Right renal pelvis (tissue), 4 donors: ENCODE results near the gene HTR6. TPM values are rescaled to one million over a fixed set of nuclear protein-coding genes. Genes with fewer than 3 reads are reported as not detected.
"Not testable (repeated sequence)": the region's sequence is repeated elsewhere in the genome, so short reads cannot be mapped to it uniquely, and the experiment has no call there.

Source experiments
- DNase-seq, 4 donors: peaks; one replicate each; pipeline ENCODE4 v3.0.0-alpha.2; 2013; ENCODE audit warnings: low read depth in 4 of 4, low spot score in 3 of 4, missing footprints in 1 of 4
- polyA plus RNA-seq, 4 donors: library from polyadenylated mRNA; unstranded; fragments of 120-200 nt; gene quantifications; one replicate each; pipeline ENCODE4 v1.2.1, GENCODE V29; 2013; ENCODE audit not compliant: insufficient read length in 4 of 4

The HTR6 gene
- polyA plus RNA-seq = 1 to 10 TPM; 1.3 to 2.8 (median 1.4) TPM

- no peak for DNase-seq
Measured at GRCh38 chr1:19664453-19665185, at the start of gene HTR6. HTR6 (plus strand) TSS chr1:19664875; CDS start chr1:19665754, 879 bp downstream.

GRCh38 chr1:19615438-19615837, 49.2 kb upstream of the HTR6 start:
- DNase-seq = no peak

GRCh38 chr1:19616489-19616888, 48.2 kb upstream of the HTR6 start:
- DNase-seq = no peak

GRCh38 chr1:19617376-19617775, 47.3 kb upstream of the HTR6 start:
- DNase-seq = no peak

DNA sequence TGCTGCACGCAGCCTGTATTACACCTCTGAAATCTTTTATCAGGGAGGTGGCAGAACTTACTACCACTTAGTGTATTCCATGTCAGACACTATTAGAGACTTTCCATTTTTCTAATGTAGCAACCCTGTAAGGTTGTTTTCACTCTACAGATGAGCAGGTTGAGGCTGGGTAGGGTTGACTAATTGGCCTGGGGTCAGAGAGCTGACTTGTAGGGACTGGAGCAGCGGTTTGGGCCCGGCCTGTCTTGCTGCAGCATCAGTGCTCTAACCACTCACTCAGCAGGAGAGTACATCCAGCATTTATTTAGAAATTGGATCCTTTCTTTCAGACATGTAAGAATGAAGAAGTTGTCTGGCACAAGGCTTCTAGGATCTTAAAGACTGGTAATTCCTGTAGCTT, 46.2 kb upstream of the HTR6 start:
- no peak for DNase-seq

DNA sequence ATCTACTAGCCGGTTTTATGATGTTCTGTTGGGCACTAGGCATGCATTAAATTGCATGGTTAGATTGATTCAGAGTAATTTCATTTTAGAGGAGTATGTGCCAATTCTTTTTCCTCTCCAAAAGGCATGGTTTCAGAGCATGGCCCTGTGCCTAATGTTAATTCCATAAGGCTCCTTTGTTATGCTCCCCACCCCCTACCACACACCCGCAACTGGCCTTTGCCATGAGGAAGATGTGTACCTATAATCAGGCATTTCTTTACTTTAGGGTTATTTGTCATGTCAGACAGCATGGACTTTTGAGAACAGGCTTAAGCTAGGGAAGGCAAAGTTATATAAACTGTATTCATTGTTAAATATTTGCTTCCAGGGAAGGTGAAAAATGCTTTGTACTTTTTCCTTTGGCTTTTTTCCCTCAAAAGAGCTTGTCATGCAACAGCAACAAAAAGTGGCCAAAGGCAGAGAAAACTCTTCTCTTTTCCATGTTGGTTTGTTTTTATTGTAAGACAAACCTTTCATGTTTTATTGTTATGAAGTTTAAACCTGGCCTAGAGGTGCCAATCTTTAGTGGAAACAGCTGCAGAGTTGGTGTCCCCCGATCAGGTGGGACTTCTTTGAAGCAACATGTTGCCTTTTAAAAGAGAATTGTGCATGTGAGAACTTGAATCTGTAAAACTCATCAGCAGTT, 44.8 kb upstream of the HTR6 start:
- no peak for DNase-seq

DNA sequence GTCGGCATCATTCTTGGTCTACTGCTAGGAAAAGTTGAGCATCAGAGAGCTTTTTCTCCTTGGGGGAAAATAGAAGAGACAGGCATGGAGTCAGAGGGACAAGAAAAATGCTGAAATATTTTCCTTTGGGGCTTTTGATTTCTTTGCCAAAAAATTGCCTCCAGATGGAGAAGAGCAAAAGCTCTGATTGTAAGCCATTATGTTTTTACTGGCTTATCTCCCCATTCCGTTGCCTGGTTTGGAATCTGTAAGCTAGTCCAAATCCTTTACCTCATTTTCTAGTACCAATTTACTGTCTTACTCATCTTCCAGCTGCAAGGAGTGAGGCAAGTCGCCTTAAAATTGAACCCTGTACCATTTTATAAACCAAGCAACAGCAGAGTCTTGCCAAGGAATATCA, 43.9 kb upstream of the HTR6 start:
- DNase-seq = no peak

- no peak for DNase-seq
Measured at GRCh38 chr1:19621274-19621950, 43.3 kb upstream of the HTR6 start.

- DNase-seq = no peak
Measured at GRCh38 chr1:19622204-19622603, 42.5 kb upstream of the HTR6 start.

- no peak for DNase-seq
Measured at GRCh38 chr1:19623523-19623922, 41.2 kb upstream of the HTR6 start.

DNA sequence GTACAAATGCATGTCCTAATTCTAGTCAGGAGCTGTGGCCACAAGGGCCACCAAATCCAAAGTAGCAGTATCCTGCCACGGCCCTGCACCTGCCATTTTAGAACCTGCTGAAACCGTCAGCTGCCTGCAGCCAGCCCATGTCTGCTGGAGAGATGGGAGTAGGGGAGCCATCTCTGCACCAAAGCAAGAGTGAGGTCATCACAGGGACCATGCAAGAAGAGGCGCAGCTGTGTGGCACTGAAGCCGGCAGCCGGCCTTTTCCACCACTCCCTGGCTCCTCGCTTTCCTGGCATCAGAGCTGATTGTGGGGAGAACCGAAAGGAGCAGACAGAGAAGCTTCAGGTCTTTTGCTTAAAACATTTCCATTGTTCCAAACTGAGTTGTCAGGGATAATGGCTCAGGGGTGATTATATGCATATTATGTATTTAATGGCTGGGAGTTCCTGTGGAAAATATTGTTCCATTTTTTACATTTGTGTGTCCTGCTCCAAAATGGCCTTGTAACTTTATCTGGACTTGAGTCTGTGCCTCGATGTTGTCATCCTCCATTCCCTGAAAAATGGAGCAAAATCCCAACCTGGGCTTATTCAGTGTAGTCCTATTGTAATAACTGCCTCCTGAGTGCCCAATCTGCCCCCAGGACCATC, 39.3 kb upstream of the HTR6 start:
- no peak for DNase-seq

GRCh38 chr1:19628879-19629278, 35.8 kb upstream of the HTR6 start:
- no peak for DNase-seq

DNA sequence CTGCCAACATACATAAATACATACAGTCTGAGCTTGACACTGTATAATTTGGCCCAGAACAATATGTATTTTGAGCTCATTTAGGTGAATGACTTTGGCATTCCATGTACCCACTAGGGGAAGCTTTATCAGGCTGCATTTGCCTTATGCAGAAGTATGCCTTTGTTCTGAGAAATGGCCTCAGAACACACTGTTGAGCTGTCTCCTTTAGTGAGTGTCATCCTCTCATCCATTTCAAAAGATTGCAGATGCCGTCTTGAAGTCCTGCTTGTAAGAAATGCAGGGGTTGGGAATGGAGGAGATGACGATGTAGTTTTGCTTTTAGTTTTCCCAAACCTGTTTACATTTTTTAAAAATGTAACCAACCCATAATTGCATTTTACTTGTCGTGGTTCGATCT, 35.3 kb upstream of the HTR6 start:
- DNase-seq = no peak

DNA sequence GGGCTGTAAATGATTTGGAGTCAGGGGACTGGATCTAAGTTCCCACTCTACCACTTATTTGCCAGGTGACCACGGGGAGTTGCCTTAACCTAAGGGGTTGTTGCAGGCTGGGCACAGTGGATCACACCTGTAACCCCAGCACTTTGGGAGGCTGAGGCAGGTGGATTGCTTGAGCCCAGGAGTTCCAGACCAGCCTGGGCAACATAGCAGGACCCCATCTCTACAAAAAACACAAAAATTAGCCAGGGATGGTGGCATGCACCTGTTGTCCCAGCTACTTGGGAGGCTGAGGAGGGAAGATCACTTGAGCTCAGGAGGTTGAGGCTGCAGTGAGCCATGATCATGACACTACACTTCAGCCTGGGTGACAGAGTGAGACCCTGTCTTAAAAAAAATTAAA, 34.5 kb upstream of the HTR6 start:
- DNase-seq = not testable (repeated sequence)

DNA sequence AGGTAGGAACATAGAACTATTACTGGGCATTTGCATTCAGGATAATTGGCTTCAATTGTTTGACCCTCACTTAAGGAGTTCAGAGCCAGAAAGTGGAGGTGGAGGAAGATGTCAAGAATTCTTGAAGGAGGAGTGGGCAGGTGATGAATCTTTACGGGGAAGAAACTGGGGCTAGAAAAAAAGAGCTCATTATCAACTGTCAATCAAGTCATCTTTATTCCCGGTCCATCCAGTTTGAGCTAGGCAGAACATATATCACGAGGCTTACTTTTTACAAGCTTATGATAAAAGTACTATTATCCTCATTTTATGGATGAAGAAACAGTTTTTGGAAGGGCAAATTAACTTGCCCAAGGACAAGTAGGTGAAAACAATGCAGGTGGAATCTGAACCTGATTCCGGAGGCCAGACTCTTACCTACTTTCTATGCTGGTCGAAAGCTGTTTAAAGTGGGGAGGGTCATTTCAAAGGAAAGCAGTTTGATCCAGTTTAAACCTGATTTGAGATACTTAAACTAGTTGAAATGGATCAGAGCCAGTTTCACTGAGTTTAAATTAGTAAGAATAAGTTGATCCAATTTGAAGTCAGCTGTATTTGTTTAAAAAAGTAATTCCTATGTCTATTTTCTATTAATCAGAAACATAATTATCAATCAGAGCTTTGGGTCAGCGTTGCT, 33.8 kb upstream of the HTR6 start:
- no peak for DNase-seq

GRCh38 chr1:19632211-19632610, 32.5 kb upstream of the HTR6 start:
- no peak for DNase-seq

- DNase-seq = no peak
Measured at GRCh38 chr1:19633106-19633505, 31.6 kb upstream of the HTR6 start.

DNA sequence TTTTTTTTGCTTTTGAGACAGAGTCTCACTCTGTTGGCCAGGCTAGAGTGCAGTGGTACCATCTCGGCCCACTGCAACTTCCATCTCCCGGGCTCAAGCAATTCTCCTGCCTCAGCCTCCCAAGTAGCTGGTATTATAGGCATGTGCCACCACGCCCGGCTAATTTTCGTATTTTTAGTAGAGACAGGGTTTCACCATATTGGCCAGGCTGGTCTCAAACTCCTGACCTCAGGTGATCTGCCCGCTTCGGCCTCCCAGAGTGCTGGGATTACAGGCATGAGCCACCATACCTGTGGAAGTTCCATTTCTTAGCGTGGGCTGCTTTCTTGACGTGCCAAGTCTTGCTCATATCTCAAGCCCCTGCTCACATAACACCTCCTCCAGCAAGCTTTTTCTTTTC, 29.6 kb upstream of the HTR6 start:
- not testable (repeated sequence) for DNase-seq

DNA sequence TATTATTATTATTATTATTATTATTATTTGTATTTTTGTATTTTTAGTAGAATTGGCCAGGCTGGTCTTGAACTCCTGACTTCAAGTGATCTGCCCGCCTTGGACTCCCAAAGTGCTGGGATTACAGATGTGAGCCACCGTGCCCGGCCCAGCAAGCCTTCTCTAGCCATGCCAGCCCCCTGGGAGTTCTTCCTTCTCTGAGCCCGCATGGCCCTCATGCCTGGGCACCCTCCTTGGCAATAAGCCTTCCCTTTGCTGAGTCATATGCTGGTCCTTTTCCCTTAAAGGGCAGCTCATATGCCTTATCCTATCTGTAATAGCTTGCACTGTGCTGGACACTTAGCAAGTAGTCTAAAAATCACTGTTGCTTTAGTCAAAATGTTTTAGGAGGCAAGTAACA, 29.0 kb upstream of the HTR6 start:
- no peak for DNase-seq

- no peak for DNase-seq
Measured at GRCh38 chr1:19636065-19636464, 28.6 kb upstream of the HTR6 start.

- DNase-seq = not testable (repeated sequence)
Measured at GRCh38 chr1:19636749-19637148, 27.9 kb upstream of the HTR6 start.
